GM12878 (cell line): Measurements from ENCODE around the gene AGER. TPM values are rescaled to one million over a fixed set of nuclear protein-coding genes. Genes with fewer than 3 reads are reported as not detected.

ENCODE experiments used
- ATAC-seq: fragments of 200-7000 bp; cut with Tn5 transposase; 3 replicates; pipeline ENCODE4 v1.9.1; 2020; ENCODE audit warnings: mild to moderate bottlenecking, moderate library complexity
- BruUV-seq: library from RNA; stranded (reverse); fragments of 400-500 nt; replicated peaks from 2 replicates; lab custom pipeline; 2021; lab: Mats Ljungman, UMichigan
- CTCF ChIA-PET: fragments of 300-600 bp; sonication (Branson Sonifier 250); formaldehyde crosslinking; extraction: SDS; loops from one replicate; lab custom pipeline; 2021; ENCODE audit warnings: inconsistent platforms; lab: Yijun Ruan, JAX
- POLR2A ChIA-PET: fragments of 350-600 bp; formaldehyde crosslinking; extraction: SDS; loops from one replicate; lab custom pipeline; 2021; ENCODE audit warnings: inconsistent platforms; lab: Charles Lee
- RAD21 ChIA-PET: fragments of 300-600 bp; sonication (Branson Sonifier 250); formaldehyde crosslinking; loops from one replicate; lab custom pipeline; 2023; ENCODE audit warnings: antibody characterized with exemption; ENCODE audit not compliant: unreplicated experiment; lab: Charles Lee
- SMC1A ChIA-PET: fragments of 300-600 bp; sonication (Branson Sonifier 250); formaldehyde crosslinking; loops from one replicate; lab custom pipeline; 2023; ENCODE audit not compliant: unreplicated experiment, uncharacterized antibody; lab: Charles Lee
- DNase-seq: peaks from one replicate; pipeline ENCODE4 v3.0.0-alpha.2; 2011; ENCODE audit warnings: low read depth, low spot score
- FAIRE-seq: peaks from 3 replicates; lab custom pipeline; 2011; peaks lifted over from hg19 to GRCh38; lab: Jason Lieb, UNC
- H2AFZ ChIP-seq: 2 replicates; pipeline ENCODE4 v1.6.0; 2011; ENCODE audit warnings: low read depth, low read length, control low read depth; ENCODE audit not compliant: control insufficient read depth
- H3K27ac ChIP-seq: 2 replicates; pipeline ENCODE4 v1.5.1; 2011; ENCODE audit warnings: control low read depth; ENCODE audit not compliant: control insufficient read depth, insufficient read depth
- H3K27me3 ChIP-seq, 2 experiments: replicated peaks in 1 of 2; 2 replicates each; pipeline versions ENCODE4 v1.6.0 to v1.6.1; 2011; ENCODE audit warnings: low read length in 1 of 2; ENCODE audit not compliant: control insufficient read depth in 2 of 2, insufficient read depth in 2 of 2
- H3K36me3 ChIP-seq, 2 experiments: 2 replicates each; pipeline ENCODE4 v1.5.1; 2011; ENCODE audit warnings: low read length in 1 of 2; ENCODE audit not compliant: control insufficient read depth in 2 of 2, insufficient read depth in 2 of 2
- H3K4me1 ChIP-seq: 2 replicates; pipeline ENCODE4 v1.6.1; 2011; ENCODE audit warnings: mild to moderate bottlenecking, low read length, moderate library complexity, mixed read lengths; ENCODE audit not compliant: control insufficient read depth, insufficient read depth
- H3K4me2 ChIP-seq: 2 replicates; pipeline ENCODE4 v1.6.0; 2011; ENCODE audit warnings: control low read depth; ENCODE audit not compliant: control insufficient read depth, insufficient read depth
- H3K4me3 ChIP-seq: fragments of 200-600 bp; sonication (generic); 2 replicates; pipeline ENCODE4 v1.5.1; 2016
- H3K79me2 ChIP-seq: 2 replicates; pipeline ENCODE4 v1.6.0; 2011; ENCODE audit warnings: low read length; ENCODE audit not compliant: control insufficient read depth, insufficient read depth
- H3K9ac ChIP-seq: 2 replicates; pipeline ENCODE4 v1.8.0; 2011; ENCODE audit warnings: low read length, control low read depth, mixed read lengths; ENCODE audit not compliant: control insufficient read depth, insufficient read depth
- H3K9me3 ChIP-seq: replicated peaks from 3 replicates; pipeline ENCODE4 v1.5.1; 2011; ENCODE audit warnings: mild to moderate bottlenecking, low read length; ENCODE audit not compliant: control insufficient read depth, insufficient read depth
- H4K20me1 ChIP-seq: 2 replicates; pipeline ENCODE4 v1.6.0; 2011; ENCODE audit not compliant: control insufficient read depth, insufficient read depth
- E4F1 ChIP-seq: fragments of 450-650 bp; IDR thresholded peaks from 2 replicates; pipeline ENCODE4 v1.6.1; 2018; ENCODE audit warnings: borderline replicate concordance, mild to moderate bottlenecking; ENCODE audit not compliant: partially characterized antibody
- WGBS: methylation state at CpG from one replicate; pipeline ENCODE4 v1.1.6; 2016; ENCODE audit warnings: low lambda C conversion rate; ENCODE audit not compliant: insufficient replicate concordance, insufficient coverage; ENCODE audit errors: missing lambda C conversion rate; 5-methylcytosine and 5-hydroxymethylcytosine counted together
- in situ Hi-C: fragments of 300-500 bp; cut with MboI; formaldehyde crosslinking; loops from 9 replicates; pipeline ENCODE4 v1.14.3; 2018; ENCODE audit warnings: mixed read lengths
- intact Hi-C: fragments of 100-400 bp; cut with micrococcal nuclease; formaldehyde crosslinking; loops from one replicate; pipeline ENCODE4 v1.14.2; 2022; ENCODE audit not compliant: unreplicated experiment
- polyA plus RNA-seq, 11 experiments: library from polyadenylated mRNA; depleted of rRNA in 4 of 11; unstranded in 6 of 11; stranded (reverse) in 5 of 11; fragments of >200 nt; fragmentation: Nextera tagmentation in 4 of 11; fragmentation: Illumina TruSeq in 1 of 11; extraction: Ambion mirVana in 4 of 11; extraction: Trizol in 1 of 11; gene quantifications; 1 replicate in 1 of 11; 2 replicates in 10 of 11; pipeline versions ENCODE4 v1.2.1 to v1.2.3, GENCODE V29; 2011 to 2016; ENCODE audit warnings: inconsistent platforms in 2 of 11, missing spikeins in 2 of 11, low read depth in 1 of 11
- total RNA-seq, 4 experiments: library from RNA; depleted of rRNA in 3 of 4; stranded (reverse); fragments of >200 nt in 3 of 4; fragmentation: Illumina TruSeq in 1 of 4; extraction: Trizol in 1 of 4; gene quantifications; 2 replicates each; pipeline versions ENCODE4 v1.2.1 to v1.2.3, GENCODE V29; 2013 to 2021

The AGER gene
- total and polyA plus RNA-seq, 10 of the 15 experiments (the other 5 are each of a cell fraction or from before 2014, with no cell fraction given), result 1.1 to 18.2 (median 3.9) TPM

- POLR2A ChIA-PET, result no interaction called here
These were observed 31.6 kb upstream of the AGER start for GRCh38 chr6:32215617-32216016.

More at GRCh38 chr6:32215617-32216016, 31.6 kb upstream of the AGER start:
- H3K79me2 ChIP-seq, result no peaks in the 10 kb centered on the region
- BruUV-seq, result no TSS peak
- ATAC-seq (no peak), DNase-seq (no peak), FAIRE-seq (no peak)
- no peak overlapping the region for H3K9ac ChIP-seq
- H3K27me3 ChIP-seq, result peaks cover 3 to 4% of the 10 kb centered on the region in 2 experiments; a peak in 3 of 4 replicates
- no peaks in the 10 kb centered on the region for H3K36me3 ChIP-seq
- H4K20me1 ChIP-seq, result no peaks in the 10 kb centered on the region
- H3K4me1 ChIP-seq, result no peaks in the 10 kb centered on the region
- H3K4me3 ChIP-seq, result no peak overlapping the region
- no peak overlapping the region for H3K27ac ChIP-seq
- CTCF ChIA-PET, result interaction anchor here (0.6 kb wide), 1 partner anchor 53 kb away, joined by 4 read pairs; no protein-coding TSS in a partner anchor
- no peaks in the 10 kb centered on the region for H3K9me3 ChIP-seq
- in situ Hi-C loops, result no loop called here
- H3K4me2 ChIP-seq, result no peak overlapping the region
- SMC1A ChIA-PET, result interaction anchor here (0.8 kb wide), 1 partner anchor 11 kb away, joined by 3 read pairs; no protein-coding TSS in a partner anchor
- intact Hi-C loops, result no loop called here
- no peak for TF ChIP-seq E4F1
- TF ChIP-seq, all 136 proteins: peak for 0
- RAD21 ChIA-PET, result no interaction called here
- 77% methylated on average over 4 of the region's 4 CpGs for WGBS
- H2AFZ ChIP-seq, result no peak overlapping the region
